HG02759 (cell line): ENCODE measurements around the gene FOXA3.

Source experiments
- ATAC-seq: cut with Tn5 transposase; IDR thresholded peaks from one replicate; pipeline ENCODE4 v1.9.1; 2021; ENCODE audit warnings: mild to moderate bottlenecking, moderate library complexity; ENCODE audit not compliant: unreplicated experiment

The FOXA3 gene

GRCh38 chr19:45863840-45864628 lies at the start of gene FOXA3:
FOXA3 (plus strand) TSS chr19:45864326; CDS start chr19:45864457, 131 bp downstream.
- peak; percentile 32 for ATAC-seq

- no peak for ATAC-seq
These were observed 49.2 kb upstream of the FOXA3 start, which contains the start of gene RSPH6A for GRCh38 chr19:45814851-45815480. RSPH6A (minus strand) TSS chr19:45815308; CDS start chr19:45815176, 132 bp downstream.

GRCh38 chr19:45815481-45816216 lies 48.5 kb upstream of the FOXA3 start:
- ATAC-seq, result no peak

- ATAC-seq, result no peak
These were observed 47.7 kb upstream of the FOXA3 start for GRCh38 chr19:45816236-45817009.

- peak; percentile 91 for ATAC-seq
These were observed 47.0 kb upstream of the FOXA3 start for GRCh38 chr19:45817010-45817724.

- ATAC-seq, result no peak
These were observed 46.3 kb upstream of the FOXA3 start for GRCh38 chr19:45817725-45818301.

- ATAC-seq, result no peak
These were observed 44.4 kb upstream of the FOXA3 start for GRCh38 chr19:45819769-45820168.

- no peak for ATAC-seq
These were observed 43.6 kb upstream of the FOXA3 start for GRCh38 chr19:45820413-45821102.

GRCh38 chr19:45821103-45821521 lies 43.0 kb upstream of the FOXA3 start:
- ATAC-seq, result no peak

GRCh38 chr19:45821570-45821969 lies 42.6 kb upstream of the FOXA3 start:
- no peak for ATAC-seq

GRCh38 chr19:45822716-45823115 lies 41.4 kb upstream of the FOXA3 start:
- no peak for ATAC-seq

- ATAC-seq, result no peak
These were observed 40.9 kb upstream of the FOXA3 start for GRCh38 chr19:45823182-45823581.

GRCh38 chr19:45824041-45824471 lies 40.1 kb upstream of the FOXA3 start:
- ATAC-seq, result no peak

GRCh38 chr19:45824531-45825262 lies 39.4 kb upstream of the FOXA3 start:
- no peak for ATAC-seq

- ATAC-seq, result no peak
These were observed 38.9 kb upstream of the FOXA3 start for GRCh38 chr19:45825263-45825605.

GRCh38 chr19:45825917-45826893 lies 37.9 kb upstream of the FOXA3 start:
- no peak for ATAC-seq

- ATAC-seq, result no peak
These were observed 37.2 kb upstream of the FOXA3 start for GRCh38 chr19:45826934-45827333.
